Stimulated activated CD4-positive, alpha-beta T cell treated with anti-CD3 and anti-CD28 coated beads, Interleukin-15, amount 100 ng/mL, for 1 hour (primary cell): ENCODE results near the gene SEPTIN7.
"Not testable (repeated sequence)": the region's sequence is repeated elsewhere in the genome, so short reads cannot be mapped to it uniquely, and the experiment has no call there.

Experiments
- DNase-seq, 2 donors: peaks; one replicate each; pipeline ENCODE4 v3.0.0-alpha.2; 2020; ENCODE audit warnings: low read depth in 1 of 2, low spot score in 1 of 2

Gene SEPTIN7

DNA sequence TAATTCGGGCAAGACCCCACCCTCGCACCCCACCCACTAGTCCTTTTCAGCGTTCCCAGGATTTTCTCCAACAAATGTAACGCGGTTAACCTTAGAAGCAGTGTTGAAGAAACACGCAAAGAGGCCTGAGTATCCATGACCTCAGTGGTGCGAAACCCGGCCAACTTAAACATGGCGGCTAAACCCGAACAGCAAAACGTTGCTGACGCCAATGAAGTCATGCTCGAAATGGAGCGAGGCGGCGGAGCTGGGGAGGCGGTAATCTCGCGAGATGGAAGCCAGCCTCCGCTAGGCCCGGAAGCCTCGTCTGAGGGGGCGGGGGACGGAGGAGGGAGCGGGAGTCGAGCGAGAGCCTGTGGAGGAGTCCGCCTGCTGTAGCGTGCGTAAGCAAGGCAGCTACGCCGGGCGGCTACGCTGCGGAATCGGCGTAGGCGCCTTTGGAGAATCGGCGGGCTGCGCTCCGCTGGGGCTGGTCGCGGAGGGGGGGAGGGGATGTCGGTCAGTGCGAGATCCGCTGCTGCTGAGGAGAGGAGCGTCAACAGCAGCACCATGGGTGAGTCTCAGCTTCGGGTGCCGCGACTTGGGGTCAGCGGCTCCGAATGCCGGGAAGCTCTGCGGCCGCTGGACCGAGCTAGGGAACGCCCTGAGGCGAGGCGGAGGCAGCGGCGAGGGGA, at the start of gene SEPTIN7:
Gene SEPTIN7 (plus strand): TSS at position 340 of the 674 bp plus-strand sequence. CDS start 153 bp downstream, at position 493.
- peak; percentile 97 to 99 for DNase-seq

DNA sequence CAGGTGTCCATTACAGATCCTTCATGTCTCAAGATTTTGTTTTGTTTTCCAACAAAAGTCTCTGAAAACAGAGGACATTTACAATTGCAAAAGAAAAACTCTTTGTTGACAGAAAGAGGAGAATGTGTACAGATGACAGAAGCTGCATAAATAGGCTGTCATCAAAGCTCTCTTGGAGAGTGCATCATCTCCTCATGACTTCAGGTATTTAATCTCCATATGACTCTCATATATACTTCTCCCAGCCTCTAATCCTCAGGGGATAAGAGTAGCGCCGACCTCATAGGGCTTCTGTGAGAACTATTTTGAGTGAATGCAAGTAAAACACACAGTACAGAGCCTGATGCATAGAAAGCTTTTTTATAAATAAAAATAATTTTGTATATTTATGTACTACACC, 48.1 kb upstream of the SEPTIN7 start:
- no peak for DNase-seq

GRCh38 chr7:35753761-35754603, 46.9 kb upstream of the SEPTIN7 start:
- no peak for DNase-seq

DNA sequence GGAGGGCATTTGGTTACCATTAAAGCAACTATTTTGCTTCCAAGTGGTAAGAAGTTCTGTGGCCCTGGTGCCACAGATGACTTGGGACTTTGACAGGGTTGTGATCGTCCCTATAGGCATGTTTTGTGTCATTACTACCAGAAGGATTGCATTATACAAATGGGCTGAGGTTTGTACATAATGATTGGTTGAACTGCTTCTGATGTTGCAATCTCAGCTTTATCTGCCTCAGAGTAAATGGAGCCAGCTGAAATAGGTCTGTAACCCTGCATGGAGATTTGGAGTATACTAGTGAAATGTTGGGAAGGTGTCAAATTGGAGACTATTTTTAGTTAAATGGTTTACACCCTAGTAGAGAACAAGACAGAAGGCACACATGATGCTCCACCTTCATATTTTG, 46.1 kb upstream of the SEPTIN7 start:
- DNase-seq = no peak

DNA sequence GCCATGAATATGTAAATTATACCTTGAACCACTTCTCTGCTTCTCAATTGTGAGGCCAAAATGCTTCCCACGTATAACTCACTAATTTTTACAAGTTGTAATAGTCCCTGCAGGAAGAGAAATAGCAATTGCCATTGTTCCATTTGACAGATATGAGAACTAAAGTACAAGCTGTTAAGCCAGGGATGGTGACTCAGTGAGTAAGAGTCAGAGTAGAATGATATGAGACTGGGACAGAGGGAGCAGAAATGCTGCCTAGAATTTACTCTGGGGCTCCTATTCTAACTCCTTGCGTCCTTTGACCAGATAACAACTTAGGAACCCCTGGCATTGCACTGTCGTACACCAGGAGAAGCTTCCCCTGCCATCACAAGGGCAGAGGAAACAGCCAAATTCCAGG, 45.1 kb upstream of the SEPTIN7 start:
- DNase-seq = no peak

DNA sequence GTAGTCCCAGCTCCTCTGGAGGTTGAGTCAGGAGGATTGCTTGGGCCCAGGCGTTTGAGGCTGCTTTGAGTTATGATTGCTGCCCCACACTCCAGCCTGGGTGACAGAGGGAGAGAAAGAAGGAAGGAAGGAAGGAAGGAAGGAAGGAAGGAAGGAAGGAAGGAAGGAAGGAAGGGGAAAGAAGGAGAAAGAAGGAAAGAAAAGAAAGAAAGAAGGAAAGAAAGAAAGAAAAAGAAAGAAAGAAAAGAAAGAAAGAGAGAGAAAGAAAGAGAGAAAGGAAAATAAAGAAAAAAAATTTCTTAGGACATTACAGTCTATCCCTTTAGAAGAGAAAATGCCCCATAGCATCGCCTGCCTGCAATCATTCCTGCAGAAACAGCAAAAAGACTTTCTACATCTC, 44.4 kb upstream of the SEPTIN7 start:
- DNase-seq = not testable (repeated sequence)

DNA sequence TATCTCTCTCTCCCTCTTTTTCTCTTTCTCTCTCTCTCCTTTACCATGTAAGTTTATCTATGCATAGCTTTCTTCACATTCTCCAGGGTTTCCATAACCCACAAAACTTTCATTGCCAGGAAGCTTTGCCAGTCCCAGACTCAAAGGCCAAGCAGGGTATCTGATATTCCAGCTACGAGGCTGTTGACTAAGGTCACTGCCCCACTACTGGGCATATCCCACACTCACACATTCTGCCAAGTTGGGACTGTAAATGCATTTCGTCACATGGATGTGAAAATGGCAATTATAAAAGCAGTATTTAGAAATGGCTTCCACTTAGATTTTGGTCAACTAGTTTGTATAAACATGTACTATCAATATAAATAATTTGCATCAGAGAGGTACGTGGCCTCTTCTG, 43.3 kb upstream of the SEPTIN7 start:
- no peak for DNase-seq

- no peak for DNase-seq
These were observed 42.4 kb upstream of the SEPTIN7 start for GRCh38 chr7:35758421-35758820.

DNA sequence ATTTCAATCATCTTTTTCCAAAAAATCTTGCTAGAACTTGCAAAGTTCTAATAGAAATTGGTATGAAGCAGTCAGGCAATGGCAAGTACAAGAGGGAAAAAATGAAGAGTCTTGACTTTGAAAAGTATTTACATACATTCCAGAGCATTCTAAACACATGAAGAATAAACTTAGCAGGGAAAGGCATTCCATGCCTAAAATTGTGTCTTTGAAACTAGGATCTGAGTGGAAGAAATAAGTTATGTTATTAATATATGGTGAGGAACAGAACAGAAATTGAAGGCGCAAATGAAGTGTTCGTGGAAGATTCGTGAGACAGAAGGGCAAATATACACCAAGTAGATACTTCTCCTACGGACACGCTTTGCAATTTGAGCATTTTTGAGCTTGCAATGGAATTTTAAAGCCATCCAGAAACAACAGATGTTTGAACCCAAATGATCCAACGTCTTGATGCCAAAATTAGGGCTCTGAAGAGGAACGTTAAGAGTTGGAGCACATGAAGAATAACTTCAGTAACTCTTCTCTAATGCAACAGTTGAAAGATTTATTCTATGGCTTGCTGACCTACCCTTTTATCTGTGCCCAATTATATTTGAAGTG, 40.6 kb upstream of the SEPTIN7 start:
- no peak for DNase-seq

- no peak for DNase-seq
These were observed 38.8 kb upstream of the SEPTIN7 start for GRCh38 chr7:35761871-35762677.

DNA sequence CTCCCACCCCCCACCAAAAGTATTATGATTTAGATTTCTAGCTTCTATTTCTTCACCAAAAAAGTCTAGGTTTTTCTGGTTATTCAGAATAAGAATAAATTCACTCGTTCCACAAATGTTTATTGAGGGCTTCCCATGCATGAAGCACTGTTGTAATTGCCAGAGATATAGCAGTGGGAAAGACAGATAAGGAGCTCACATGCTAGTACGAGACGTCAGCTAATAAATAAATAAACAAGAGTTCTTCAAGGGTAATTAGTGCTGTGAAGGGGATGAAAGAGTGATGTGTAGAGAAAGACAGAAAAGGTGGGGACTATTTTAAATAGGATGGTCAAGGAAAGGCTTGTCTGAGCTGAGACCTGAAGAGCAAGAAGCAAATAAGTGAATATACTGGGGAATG, 38.1 kb upstream of the SEPTIN7 start:
- no peak for DNase-seq

DNA sequence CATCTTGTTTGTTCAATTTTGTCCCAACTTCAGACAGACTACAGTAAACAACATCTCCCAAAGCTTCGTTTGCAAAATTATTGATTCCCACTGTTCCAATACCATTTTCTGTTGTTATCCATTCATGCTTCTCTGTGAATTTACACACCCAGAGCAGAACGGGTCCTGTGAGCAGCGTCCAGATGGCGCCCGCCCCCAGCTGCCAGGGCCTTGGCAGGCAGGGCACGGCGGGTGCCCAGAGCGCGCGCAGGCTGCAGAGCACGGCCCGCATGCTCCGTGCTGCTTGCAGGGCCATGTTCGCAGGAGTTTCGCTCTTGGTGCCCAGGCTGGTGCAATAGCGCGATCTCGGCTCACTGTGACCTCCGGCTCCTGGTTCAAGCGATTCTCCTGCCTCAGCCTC, 32.5 kb upstream of the SEPTIN7 start:
- DNase-seq = no peak

GRCh38 chr7:35771776-35772175, 29.1 kb upstream of the SEPTIN7 start:
- DNase-seq = no peak

DNA sequence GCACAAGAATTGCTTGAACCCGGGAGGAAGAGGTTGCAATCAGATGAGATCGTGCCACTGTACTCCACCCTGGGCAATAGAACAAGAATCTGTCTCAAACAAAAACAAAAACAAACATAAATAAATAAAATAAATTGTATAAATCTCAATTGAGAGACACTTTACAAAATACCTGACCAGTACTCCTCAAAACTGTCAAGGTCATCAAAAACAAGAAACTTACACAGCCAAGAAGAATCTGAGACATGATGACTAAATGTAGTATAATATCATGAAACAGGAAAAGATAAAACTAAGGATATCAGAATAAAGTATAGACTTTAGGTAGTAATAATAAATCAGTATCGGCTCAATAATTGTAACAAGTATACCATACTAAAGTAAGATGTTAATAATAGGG, 26.9 kb upstream of the SEPTIN7 start:
- no peak for DNase-seq

- no peak for DNase-seq
These were observed 24.2 kb upstream of the SEPTIN7 start for GRCh38 chr7:35776686-35777085.

GRCh38 chr7:35777121-35777520, 23.7 kb upstream of the SEPTIN7 start:
- no peak for DNase-seq

- DNase-seq = no peak
These were observed 20.8 kb upstream of the SEPTIN7 start for GRCh38 chr7:35780070-35780469.

DNA sequence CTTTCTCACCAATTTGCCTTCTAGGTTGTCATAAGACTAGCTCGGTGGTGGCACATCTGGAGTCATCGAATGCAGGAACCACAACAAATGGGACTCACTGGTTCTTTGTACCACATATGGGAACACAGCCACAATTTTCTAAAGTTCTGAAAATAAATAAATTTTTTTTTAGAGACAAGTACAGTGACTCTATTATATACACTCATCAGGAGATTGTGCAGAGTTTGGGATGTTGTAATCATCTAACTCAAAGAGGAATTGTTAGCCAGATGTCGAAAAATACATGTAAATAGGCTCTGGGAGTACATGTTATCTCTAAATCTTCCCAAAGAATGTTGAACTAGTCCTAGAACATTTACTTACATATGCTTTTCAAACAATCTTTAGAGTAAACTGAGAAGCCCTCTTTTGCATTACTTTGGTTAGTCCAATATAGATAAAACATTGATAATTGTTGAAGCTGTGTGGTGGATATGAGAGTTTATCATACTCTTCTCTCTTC, 19.6 kb upstream of the SEPTIN7 start:
- no peak for DNase-seq

DNA sequence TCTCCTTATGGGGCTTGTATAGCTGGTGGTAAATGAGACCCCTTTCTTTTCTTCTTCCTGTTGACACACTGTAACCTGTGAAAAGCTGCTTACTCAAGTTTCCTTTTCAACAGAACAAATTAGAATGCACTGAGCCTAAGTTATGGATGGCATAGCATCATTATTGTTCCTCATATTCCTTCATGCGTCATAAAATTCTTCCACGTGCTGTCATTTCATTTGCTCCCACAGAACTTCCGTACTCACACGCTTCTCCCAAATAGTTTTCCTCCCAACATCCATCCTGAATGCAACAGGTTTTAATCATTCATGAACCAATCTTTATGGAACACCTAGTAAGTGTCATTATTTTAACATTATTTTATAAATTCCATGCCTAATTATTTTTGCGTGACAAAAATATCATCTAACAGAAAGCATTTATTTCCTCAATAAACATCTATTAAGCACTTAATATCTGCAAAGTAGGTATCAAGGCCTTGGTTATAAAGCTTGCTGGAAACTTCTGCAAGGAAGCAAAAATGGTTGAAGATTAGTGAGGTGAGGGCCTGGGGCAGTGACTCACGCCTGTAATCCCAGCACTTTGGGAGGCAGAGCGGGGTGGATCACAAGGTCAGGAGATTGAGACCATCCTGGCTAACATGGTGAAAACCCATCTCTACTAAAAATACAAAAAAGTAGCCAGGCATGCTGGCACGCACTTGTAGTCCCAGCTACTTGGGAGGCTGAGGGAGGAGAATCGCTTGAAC, 18.9 kb upstream of the SEPTIN7 start:
- DNase-seq = no peak

- no peak for DNase-seq
These were observed 16.5 kb upstream of the SEPTIN7 start for GRCh38 chr7:35784332-35784731.
